GM19193 (cell line): ENCODE data around the gene LST1.

Experiments used
- POLR2A ChIP-seq: IDR thresholded peaks from 4 replicates; pipeline ENCODE4 v1.6.1; 2011; ENCODE audit not compliant: insufficient read depth, insufficient read length; ENCODE audit errors: extremely low read depth

LST1 gene

GRCh38 chr6:31636698-31637596, 50.9 kb downstream of the LST1 start:
- TF ChIP-seq POLR2A: peak; percentile 17
